ENCODE results near the gene CROCC. TPM values are rescaled to one million over a fixed set of nuclear protein-coding genes. Genes with fewer than 3 reads are reported as not detected.
A peak's percentile ranks its signal among the peaks of the same experiment; 100 is the strongest.
"Not testable (repeated sequence)": the region's sequence is repeated elsewhere in the genome, so short reads cannot be mapped to it uniquely, and the experiment has no call there.

Gene CROCC
- total RNA-seq, 2 experiments from 2014 or later = 27.7 to 28.5 TPM

GRCh38 chr1:16905868-16906702, 15.6 kb upstream of the CROCC start:
- no peaks in the 10 kb centered on the region for H3K9me3 Mint-ChIP-seq
- no peak overlapping the region for H3K4me3 Mint-ChIP-seq
- no peak overlapping the region for H3K27ac Mint-ChIP-seq
- DNase-seq (peak; percentile 47), ATAC-seq (no peak)
- H3K4me1 Mint-ChIP-seq (ENCODE audit: low read depth) = peaks cover 21% of the 10 kb centered on the region
- intact Hi-C loops (cut with micrococcal nuclease) = no loop called here
- H3K27me3 Mint-ChIP-seq = no peaks in the 10 kb centered on the region
- POLR2A ChIA-PET = interaction anchor here (0.6 to 2.2 kb wide), 10 partner anchors 9 to 406 kb away, joined by 3 to 14 read pairs (median 6); partner anchors contain the start of genes CROCC and RNU1-2
- TF ChIP-seq CTCF (IDR thresholded peaks at IDR 0.05) = no peak
- CTCF ChIA-PET = interaction anchor here (1.0 kb wide), 1 partner anchor 16 kb away, joined by 4 read pairs; the partner anchor contains the start of gene CROCC
- H3K36me3 Mint-ChIP-seq (ENCODE audit: low read depth) = no peaks in the 10 kb centered on the region

- ATAC-seq = no peak
- Mint-ChIP-seq H3K27ac (no peak overlapping the region), H3K4me3 (no peak overlapping the region), H3K4me1 (ENCODE audit: low read depth) (peaks cover 14% of the 10 kb centered on the region), H3K9me3 (no peaks in the 10 kb centered on the region), H3K36me3 (ENCODE audit: low read depth) (no peaks in the 10 kb centered on the region), H3K27me3 (no peaks in the 10 kb centered on the region)
- intact Hi-C loops (cut with micrococcal nuclease) = no loop called here
- POLR2A ChIA-PET = interaction anchor here (0.6 to 1.1 kb wide), 2 partner anchors 10 to 407 kb away, joined by 3 read pairs; no protein-coding TSS in a partner anchor
- no peak for TF ChIP-seq CTCF (IDR thresholded peaks at IDR 0.05)
- no peak for DNase-seq
- CTCF ChIA-PET = no interaction called here
These were observed 14.9 kb upstream of the CROCC start for GRCh38 chr1:16906873-16907272.

- intact Hi-C loops (cut with micrococcal nuclease) = no loop called here
- DNase-seq = no peak
- Mint-ChIP-seq H3K4me1 (ENCODE audit: low read depth) (peaks cover 8% of the 10 kb centered on the region), H3K9me3 (no peaks in the 10 kb centered on the region), H3K4me3 (no peak overlapping the region), H3K36me3 (ENCODE audit: low read depth) (no peaks in the 10 kb centered on the region), H3K27ac (no peak overlapping the region), H3K27me3 (no peaks in the 10 kb centered on the region)
- ChIA-PET CTCF (no interaction called here), POLR2A (no interaction called here)
- TF ChIP-seq CTCF (IDR thresholded peaks at IDR 0.05) = no peak
- ATAC-seq = no peak
These were observed 13.6 kb upstream of the CROCC start for GRCh38 chr1:16907870-16908758.

GRCh38 chr1:16911851-16912721, 9.6 kb upstream of the CROCC start:
- H3K36me3 Mint-ChIP-seq (ENCODE audit: low read depth); POLR2A ChIA-PET; DNase-seq; intact Hi-C loops (cut with micrococcal nuclease); ATAC-seq; H3K9me3 Mint-ChIP-seq; H3K4me3 Mint-ChIP-seq; H3K27me3 Mint-ChIP-seq; H3K27ac Mint-ChIP-seq; CTCF ChIA-PET: not testable (repeated sequence)
- H3K4me1 Mint-ChIP-seq (ENCODE audit: low read depth) = peaks cover 22% of the 10 kb centered on the region

GRCh38 chr1:16912742-16913141, 9.0 kb upstream of the CROCC start:
- DNase-seq; POLR2A ChIA-PET; H3K9me3 Mint-ChIP-seq; CTCF ChIA-PET; intact Hi-C loops (cut with micrococcal nuclease); ATAC-seq; H3K27me3 Mint-ChIP-seq; H3K27ac Mint-ChIP-seq; H3K36me3 Mint-ChIP-seq (ENCODE audit: low read depth): not testable (repeated sequence)
- peak overlapping the region; percentile 72 for H3K4me3 Mint-ChIP-seq
- H3K4me1 Mint-ChIP-seq (ENCODE audit: low read depth) = peaks cover 22% of the 10 kb centered on the region
